Measurements from ENCODE around the gene CASKIN1.

Gene CASKIN1

GRCh38 chr16:2194852-2195321, 1.5 kb downstream of the CASKIN1 start:
- TF ChIP-seq CTCF (IDR thresholded peaks at IDR 0.05), result no peak
- no peak overlapping the region for H3K27ac ChIP-seq
- H3K4me3 ChIP-seq, result peak overlapping the region; percentile 78
- no peak for DNase-seq (ENCODE audit: low spot score)

GRCh38 chr16:2194166-2194834, 2.1 kb downstream of the CASKIN1 start:
- no peak overlapping the region for H3K4me3 ChIP-seq
- no peak for TF ChIP-seq CTCF (IDR thresholded peaks at IDR 0.05)
- no peak overlapping the region for H3K27ac ChIP-seq
- DNase-seq (ENCODE audit: low spot score), result no peak

- H3K27ac ChIP-seq, result no peak overlapping the region
- DNase-seq (ENCODE audit: low spot score), result no peak
- no peak overlapping the region for H3K4me3 ChIP-seq
- TF ChIP-seq CTCF (IDR thresholded peaks at IDR 0.05), result no peak
Measured at GRCh38 chr16:2191446-2191706, 5.0 kb downstream of the CASKIN1 start.

- TF ChIP-seq CTCF (IDR thresholded peaks at IDR 0.05), result no peak
- Histone ChIP-seq H3K27ac (no peak overlapping the region), H3K4me3 (no peak overlapping the region)
- DNase-seq (ENCODE audit: low spot score), result no peak
Measured at GRCh38 chr16:2190659-2191445, 5.6 kb downstream of the CASKIN1 start.

- TF ChIP-seq CTCF (IDR thresholded peaks at IDR 0.05), result no peak
- no peak overlapping the region for H3K27ac ChIP-seq
- DNase-seq (ENCODE audit: low spot score), result no peak
- H3K4me3 ChIP-seq, result no peak overlapping the region
Measured at GRCh38 chr16:2190002-2190658, 6.3 kb downstream of the CASKIN1 start.

- no peak for DNase-seq (ENCODE audit: low spot score)
- TF ChIP-seq CTCF (IDR thresholded peaks at IDR 0.05), result no peak
- H3K4me3 ChIP-seq, result no peak overlapping the region
- no peak overlapping the region for H3K27ac ChIP-seq
Measured at GRCh38 chr16:2189252-2189893, 7.0 kb downstream of the CASKIN1 start.
